ENCODE data around the gene ZBED4. TPM values are rescaled to one million over a fixed set of nuclear protein-coding genes. Genes with fewer than 3 reads are reported as not detected.

Gene ZBED4
- total RNA-seq, 4 donors from 2014 or later, result 11.9 to 19.4 (median 18.2) TPM

GRCh38 chr22:49811020-49811791 lies 42.4 kb upstream of the ZBED4 start:
- TF ChIP-seq CTCF (IDR thresholded peaks at IDR 0.05) (no peak), POLR2A (IDR thresholded peaks at IDR 0.05) (no peak), POLR2AphosphoS5 (IDR thresholded peaks at IDR 0.05) (no peak), EP300 (IDR thresholded peaks at IDR 0.05) (no peak)
- peaks cover 12% of the 10 kb centered on the region for H3K36me3 ChIP-seq
- no peak overlapping the region for H3K27ac ChIP-seq
- WGBS, result 82% methylated on average over 17 of the region's 18 CpGs
- no peaks in the 10 kb centered on the region for H3K27me3 ChIP-seq
- H3K4me1 ChIP-seq, result peaks cover 26% of the 10 kb centered on the region
- DNase-seq (ENCODE audit: low spot score in 2 of 2), result no peak
- no peak overlapping the region for H3K4me3 ChIP-seq
- no peaks in the 10 kb centered on the region for H3K9me3 ChIP-seq

- Histone ChIP-seq H3K27me3 (no peaks in the 10 kb centered on the region), H3K27ac (no peak overlapping the region), H3K36me3 (peaks cover 26% of the 10 kb centered on the region), H3K9me3 (no peaks in the 10 kb centered on the region), H3K4me1 (peaks cover 31% of the 10 kb centered on the region), H3K4me3 (no peak overlapping the region)
- DNase-seq (ENCODE audit: low spot score in 2 of 2), result no peak
- WGBS, result 97% methylated on average over 9 of the region's 11 CpGs
- TF ChIP-seq CTCF (IDR thresholded peaks at IDR 0.05) (no peak), POLR2AphosphoS5 (IDR thresholded peaks at IDR 0.05) (no peak)
Observed at GRCh38 chr22:49812838-49813237, 40.8 kb upstream of the ZBED4 start.

GRCh38 chr22:49814164-49814686 lies 39.4 kb upstream of the ZBED4 start:
- WGBS, result 92% methylated on average over 7 of the region's 14 CpGs
- no peak for DNase-seq (ENCODE audit: low spot score in 2 of 2)
- Histone ChIP-seq H3K27me3 (no peaks in the 10 kb centered on the region), H3K27ac (no peak overlapping the region), H3K36me3 (peaks cover 40% of the 10 kb centered on the region), H3K9me3 (no peaks in the 10 kb centered on the region), H3K4me1 (peaks cover 26% of the 10 kb centered on the region), H3K4me3 (no peak overlapping the region)
- no peak for TF ChIP-seq EP300 (IDR thresholded peaks at IDR 0.05)
- TF ChIP-seq POLR2AphosphoS5 (IDR thresholded peaks at IDR 0.05), result no peak
- TF ChIP-seq CTCF (IDR thresholded peaks at IDR 0.05), result no peak
- no peak for TF ChIP-seq POLR2A (IDR thresholded peaks at IDR 0.05)

- no peak for TF ChIP-seq POLR2A (IDR thresholded peaks at IDR 0.05)
- no peak for TF ChIP-seq POLR2AphosphoS5 (IDR thresholded peaks at IDR 0.05)
- no peak for TF ChIP-seq CTCF (IDR thresholded peaks at IDR 0.05)
- no peak for TF ChIP-seq EP300 (IDR thresholded peaks at IDR 0.05)
- Histone ChIP-seq H3K9me3 (no peaks in the 10 kb centered on the region), H3K27me3 (no peaks in the 10 kb centered on the region), H3K27ac (no peak overlapping the region), H3K36me3 (peaks cover 44% of the 10 kb centered on the region), H3K4me1 (peaks cover 26% of the 10 kb centered on the region), H3K4me3 (no peak overlapping the region)
- 82% methylated on average over 8 of the region's 8 CpGs for WGBS
- no peak for DNase-seq (ENCODE audit: low spot score in 2 of 2)
Observed at GRCh38 chr22:49814856-49815255, 38.8 kb upstream of the ZBED4 start.

- 64% methylated on average over 10 of the region's 15 CpGs for WGBS
- no peaks in the 10 kb centered on the region for H3K27me3 ChIP-seq
- no peak overlapping the region for H3K27ac ChIP-seq
- peaks cover 19% of the 10 kb centered on the region for H3K4me1 ChIP-seq
- no peaks in the 10 kb centered on the region for H3K9me3 ChIP-seq
- DNase-seq (ENCODE audit: low spot score in 2 of 2), result no peak
- H3K36me3 ChIP-seq, result peaks cover 50% of the 10 kb centered on the region
- TF ChIP-seq POLR2A (IDR thresholded peaks at IDR 0.05) (no peak), POLR2AphosphoS5 (IDR thresholded peaks at IDR 0.05) (no peak), EP300 (IDR thresholded peaks at IDR 0.05) (no peak), CTCF (IDR thresholded peaks at IDR 0.05) (no peak)
- H3K4me3 ChIP-seq, result no peak overlapping the region
Observed at GRCh38 chr22:49815641-49816091, 38.0 kb upstream of the ZBED4 start.
